ENCODE data around the gene VAX1. TPM values are rescaled to one million over a fixed set of nuclear protein-coding genes. Genes with fewer than 3 reads are reported as not detected.

VAX1 gene
- total RNA-seq, 1 experiment from 2014 or later = not detected

DNA sequence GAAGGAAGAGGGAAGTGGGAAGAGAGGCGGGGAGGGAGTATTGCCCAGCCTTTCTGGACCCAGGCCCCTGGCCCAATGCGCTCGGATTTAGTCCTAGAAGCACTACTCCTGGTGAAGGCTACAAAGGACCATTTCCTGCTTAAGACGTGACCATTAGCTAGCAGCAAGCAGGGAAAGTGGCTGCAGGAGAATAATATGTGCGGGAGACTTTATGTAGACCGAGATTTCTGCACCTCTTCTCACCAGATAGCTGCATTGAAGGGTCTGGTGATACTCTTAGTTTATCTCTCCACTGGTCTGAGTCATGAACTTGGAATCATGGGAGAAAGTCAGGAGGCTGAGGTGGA, 3.1 kb downstream of the VAX1 start:
- H3K27ac ChIP-seq (ENCODE audit: low read depth, low read length) = no peak overlapping the region
- H3K4me1 ChIP-seq (ENCODE audit: control insufficient read depth in 1 of 2, insufficient read depth in 2 of 2, low read length in 2 of 2) = 0 out of 4 replicates have a peak, but pooled peaks cover 0 to 4% of the 10 kb centered on the region in 2 experiments
- ATAC-seq = no peak
- H3K27me3 ChIP-seq (ENCODE audit: insufficient read depth, low read length) = no peaks in the 10 kb centered on the region
- no peaks in the 10 kb centered on the region for H3K9me3 ChIP-seq (ENCODE audit: control insufficient read depth in 1 of 2, insufficient read depth in 1 of 2, low read depth in 1 of 2, low read length in 2 of 2)
- ChIA-PET RAD21 (ENCODE audit: low non-redundant PET in 1 of 2, low total read pairs in 2 of 2, uncharacterized antibody in 2 of 2, unreplicated experiment in 2 of 2) (no interaction called here), POLR2A (no interaction called here), CTCF (interaction anchor here (0.7 kb wide), 1 partner anchor 40 kb away, joined by 3 read pairs; no protein-coding TSS in a partner anchor)
- intact Hi-C loops (cut with micrococcal nuclease) = no loop called here
- no peaks in the 10 kb centered on the region for H3K79me2 ChIP-seq (ENCODE audit: insufficient read depth, low read length)
- no TSS peak for BruUV-seq (replicated peaks)
- H2AFZ ChIP-seq (ENCODE audit: low read depth, low read length, poor library complexity, severe bottlenecking) = no peak overlapping the region
- H3K4me2 ChIP-seq (ENCODE audit: low read length) = no peak overlapping the region
- DNase-seq (ENCODE audit: low read depth, low spot score) = no peak
- no peaks in the 10 kb centered on the region for H3K9me2 ChIP-seq (ENCODE audit: insufficient read depth)
- no peak for TF ChIP-seq ZNF274 (IDR thresholded peaks at IDR 0.05; ENCODE audit: low read depth, low read length)
- no peak for TF ChIP-seq CBX3 (IDR thresholded peaks at IDR 0.05; ENCODE audit: low read depth)
- no peak for TF ChIP-seq FOSL1 (IDR thresholded peaks at IDR 0.05; ENCODE audit: low read depth)
- TF ChIP-seq CEBPB (IDR thresholded peaks at IDR 0.05; ENCODE audit: low read depth) = no peak
- TF ChIP-seq, protein P1, sequence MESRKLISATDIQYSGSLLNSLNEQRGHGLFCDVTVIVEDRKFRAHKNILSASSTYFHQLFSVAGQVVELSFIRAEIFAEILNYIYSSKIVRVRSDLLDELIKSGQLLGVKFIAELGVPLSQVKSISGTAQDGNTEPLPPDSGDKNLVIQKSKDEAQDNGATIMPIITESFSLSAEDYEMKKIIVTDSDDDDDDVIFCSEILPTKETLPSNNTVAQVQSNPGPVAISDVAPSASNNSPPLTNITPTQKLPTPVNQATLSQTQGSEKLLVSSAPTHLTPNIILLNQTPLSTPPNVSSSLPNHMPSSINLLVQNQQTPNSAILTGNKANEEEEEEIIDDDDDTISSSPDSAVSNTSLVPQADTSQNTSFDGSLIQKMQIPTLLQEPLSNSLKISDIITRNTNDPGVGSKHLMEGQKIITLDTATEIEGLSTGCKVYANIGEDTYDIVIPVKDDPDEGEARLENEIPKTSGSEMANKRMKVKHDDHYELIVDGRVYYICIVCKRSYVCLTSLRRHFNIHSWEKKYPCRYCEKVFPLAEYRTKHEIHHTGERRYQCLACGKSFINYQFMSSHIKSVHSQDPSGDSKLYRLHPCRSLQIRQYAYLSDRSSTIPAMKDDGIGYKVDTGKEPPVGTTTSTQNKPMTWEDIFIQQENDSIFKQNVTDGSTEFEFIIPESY (IDR thresholded peaks at IDR 0.05; ENCODE audit: extremely low read depth, insufficient replicate concordance, low read length) = no peak
- no peak for TF ChIP-seq SP1 (IDR thresholded peaks at IDR 0.05; ENCODE audit: low read depth)
- no peak for TF ChIP-seq ZFX (IDR thresholded peaks at IDR 0.05)
- no peak for TF ChIP-seq SRF (IDR thresholded peaks at IDR 0.05; ENCODE audit: low read depth)
- TF ChIP-seq RAD21 (IDR thresholded peaks at IDR 0.05; ENCODE audit: low read depth) = no peak
- H4K20me1 ChIP-seq (ENCODE audit: insufficient read depth) = no peaks in the 10 kb centered on the region
- H3K36me3 ChIP-seq (ENCODE audit: control insufficient read depth in 1 of 2, insufficient read depth in 2 of 2, low read length in 2 of 2) = no peaks in the 10 kb centered on the region
- no peak overlapping the region for H3K9ac ChIP-seq (ENCODE audit: low read length)
- H3K4me3 ChIP-seq (replicated peaks in 1 of 2; ENCODE audit: low read depth in 1 of 2, low read length in 2 of 2) = no peak overlapping the region

Measured in HCT116 (cell line).